HL-60/S4 treated with phorbol 12-myristate 13-acetate at 8.2 ng/mL for 4 days and 3 days (cell line): ENCODE data around the gene TMEM179.

ENCODE experiments used
- in situ Hi-C: fragments of 300-500 bp; cut with MboI; formaldehyde crosslinking; loops from 2 replicates; pipeline ENCODE4 v1.15.0; 2022; ENCODE audit warnings: low sequenced_read_pairs

TMEM179 gene

GRCh38 chr14:104574978-104575583 is 29.5 kb downstream of the TMEM179 start:
- in situ Hi-C loops: no loop called here

- in situ Hi-C loops: no loop called here
These were observed 30.0 kb downstream of the TMEM179 start for GRCh38 chr14:104574536-104574935.

- in situ Hi-C loops: no loop called here
These were observed 30.6 kb downstream of the TMEM179 start for GRCh38 chr14:104573930-104574329.

GRCh38 chr14:104572668-104573067 is 31.9 kb downstream of the TMEM179 start:
- in situ Hi-C loops: no loop called here

- in situ Hi-C loops: no loop called here
These were observed 32.4 kb downstream of the TMEM179 start for GRCh38 chr14:104572024-104572626.

- in situ Hi-C loops: no loop called here
These were observed 33.3 kb downstream of the TMEM179 start for GRCh38 chr14:104571246-104571645.

- in situ Hi-C loops: no loop called here
These were observed 35.1 kb downstream of the TMEM179 start for GRCh38 chr14:104569435-104569834.

GRCh38 chr14:104568620-104569019 is 36.0 kb downstream of the TMEM179 start:
- in situ Hi-C loops: no loop called here

- in situ Hi-C loops: no loop called here
These were observed 36.7 kb downstream of the TMEM179 start for GRCh38 chr14:104567957-104568225.

- in situ Hi-C loops: no loop called here
These were observed 37.2 kb downstream of the TMEM179 start for GRCh38 chr14:104567141-104567956.

GRCh38 chr14:104564744-104565679 is 39.6 kb downstream of the TMEM179 start:
- in situ Hi-C loops: no loop called here

GRCh38 chr14:104563742-104564615 is 40.6 kb downstream of the TMEM179 start:
- in situ Hi-C loops: no loop called here

- in situ Hi-C loops: no loop called here
These were observed 41.3 kb downstream of the TMEM179 start for GRCh38 chr14:104563191-104563741.

- in situ Hi-C loops: no loop called here
These were observed 42.0 kb downstream of the TMEM179 start for GRCh38 chr14:104562606-104563005.

- in situ Hi-C loops: no loop called here
These were observed 42.7 kb downstream of the TMEM179 start for GRCh38 chr14:104561632-104562495.

- in situ Hi-C loops: no loop called here
These were observed 43.4 kb downstream of the TMEM179 start for GRCh38 chr14:104561124-104561557.

GRCh38 chr14:104560586-104560945 is 44.0 kb downstream of the TMEM179 start:
- in situ Hi-C loops: no loop called here

- in situ Hi-C loops: no loop called here
These were observed 44.6 kb downstream of the TMEM179 start for GRCh38 chr14:104559804-104560585.
